Activated CD8-positive, alpha-beta memory T cell treated with anti-CD3 and anti-CD28 coated beads, Interleukin-2, amount 50 U/mL, for 24 hours (primary cell): Measurements from ENCODE around the gene REXO1.

Source experiments
- DNase-seq: peaks from one replicate; pipeline ENCODE4 v3.0.0-alpha.2; 2020; ENCODE audit errors: extremely low read depth

Gene REXO1

GRCh38 chr19:1766800-1767352 lies 81.4 kb downstream of the REXO1 start:
- no peak for DNase-seq

- DNase-seq = no peak
Measured at GRCh38 chr19:1765904-1766799, 82.1 kb downstream of the REXO1 start.
